ENCODE measurements around the gene PLEKHA8.

PLEKHA8 gene

DNA sequence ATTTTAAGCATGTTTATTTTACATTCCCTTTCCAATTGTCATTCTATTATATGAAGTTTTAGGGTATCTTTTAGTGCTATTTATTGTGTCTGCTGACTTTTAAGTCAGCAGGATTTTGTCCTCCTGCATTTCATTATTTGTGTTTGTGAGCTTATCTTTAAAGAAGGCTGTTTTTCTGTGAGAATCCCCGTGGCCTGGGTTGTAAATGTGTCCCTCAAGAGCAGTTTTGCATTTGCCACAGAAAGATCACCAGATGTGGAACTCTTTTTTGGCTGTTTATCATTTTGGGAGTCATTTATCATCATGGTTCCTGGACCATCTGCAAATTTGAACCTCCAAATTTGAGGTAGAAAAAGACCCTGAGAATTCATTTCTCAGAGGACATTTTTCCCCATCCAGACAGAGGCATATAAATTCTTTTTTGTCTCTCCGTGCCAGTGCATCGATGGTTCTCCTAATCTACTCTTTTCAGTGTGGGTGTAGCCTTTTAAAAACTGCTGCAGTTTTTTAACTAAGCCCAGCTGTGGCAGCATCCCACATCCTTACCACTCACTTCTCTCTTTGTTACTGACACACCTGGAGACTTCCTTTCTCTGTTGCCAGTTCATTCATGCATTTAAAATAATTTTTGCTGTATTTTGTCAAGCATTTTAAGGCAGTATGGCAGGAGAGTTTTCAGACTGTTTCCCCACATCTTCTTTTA lies 86.5 kb downstream of the PLEKHA8 start:
- no peak for DNase-seq

- no peak for DNase-seq
These were observed 87.6 kb downstream of the PLEKHA8 start for GRCh38 chr7:30115709-30116297.

DNA sequence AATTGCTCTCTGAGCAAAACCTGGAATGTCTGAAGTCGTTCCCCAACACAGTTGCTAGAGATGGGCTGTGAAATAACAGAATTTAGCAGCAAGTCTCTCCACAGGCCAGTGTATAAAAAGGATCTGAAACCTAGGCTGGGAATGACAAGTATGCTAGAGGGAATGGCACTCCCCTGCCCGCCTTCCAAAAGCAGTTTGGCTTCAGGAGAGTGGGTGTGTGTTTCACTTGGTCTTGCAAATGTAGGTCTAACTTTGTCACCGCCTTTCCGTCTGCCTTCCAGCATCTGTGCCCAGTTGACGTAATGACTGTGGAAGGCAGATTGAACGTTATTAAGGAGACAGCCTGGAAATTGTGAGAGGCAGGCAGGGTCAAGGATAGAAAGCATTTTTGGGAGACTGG lies 88.6 kb downstream of the PLEKHA8 start:
- no peak for DNase-seq

DNA sequence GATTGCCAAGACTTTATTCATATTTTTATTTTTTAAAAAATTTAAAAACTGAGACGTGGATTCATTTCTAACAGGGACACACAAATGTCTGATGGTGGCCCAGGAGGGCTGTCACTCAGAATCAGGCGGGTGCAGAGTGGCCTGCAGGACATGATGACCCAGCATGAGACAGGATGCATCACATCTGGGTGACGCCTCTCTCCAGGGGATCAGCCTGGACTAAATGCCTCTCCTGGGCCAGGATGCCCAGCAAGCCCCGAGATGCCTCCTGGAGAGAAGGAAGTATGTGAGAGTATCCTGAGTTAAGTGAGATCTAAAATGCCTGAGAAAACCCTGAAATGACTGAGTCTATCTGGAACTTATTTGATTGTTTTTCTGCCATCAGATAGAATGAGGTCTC lies 89.7 kb downstream of the PLEKHA8 start:
- DNase-seq = no peak

- no peak for DNase-seq
These were observed 91.8 kb downstream of the PLEKHA8 start for GRCh38 chr7:30119890-30120577.

GRCh38 chr7:30133736-30134610 lies 105.8 kb downstream of the PLEKHA8 start:
- DNase-seq = peak; percentile 24

GRCh38 chr7:30134611-30135300 lies 106.5 kb downstream of the PLEKHA8 start, which contains the start of gene MTURN:
Gene MTURN (plus strand): TSS chr7:30134986. CDS start chr7:30135137, 151 bp downstream.
- DNase-seq = peak; percentile 95

DNA sequence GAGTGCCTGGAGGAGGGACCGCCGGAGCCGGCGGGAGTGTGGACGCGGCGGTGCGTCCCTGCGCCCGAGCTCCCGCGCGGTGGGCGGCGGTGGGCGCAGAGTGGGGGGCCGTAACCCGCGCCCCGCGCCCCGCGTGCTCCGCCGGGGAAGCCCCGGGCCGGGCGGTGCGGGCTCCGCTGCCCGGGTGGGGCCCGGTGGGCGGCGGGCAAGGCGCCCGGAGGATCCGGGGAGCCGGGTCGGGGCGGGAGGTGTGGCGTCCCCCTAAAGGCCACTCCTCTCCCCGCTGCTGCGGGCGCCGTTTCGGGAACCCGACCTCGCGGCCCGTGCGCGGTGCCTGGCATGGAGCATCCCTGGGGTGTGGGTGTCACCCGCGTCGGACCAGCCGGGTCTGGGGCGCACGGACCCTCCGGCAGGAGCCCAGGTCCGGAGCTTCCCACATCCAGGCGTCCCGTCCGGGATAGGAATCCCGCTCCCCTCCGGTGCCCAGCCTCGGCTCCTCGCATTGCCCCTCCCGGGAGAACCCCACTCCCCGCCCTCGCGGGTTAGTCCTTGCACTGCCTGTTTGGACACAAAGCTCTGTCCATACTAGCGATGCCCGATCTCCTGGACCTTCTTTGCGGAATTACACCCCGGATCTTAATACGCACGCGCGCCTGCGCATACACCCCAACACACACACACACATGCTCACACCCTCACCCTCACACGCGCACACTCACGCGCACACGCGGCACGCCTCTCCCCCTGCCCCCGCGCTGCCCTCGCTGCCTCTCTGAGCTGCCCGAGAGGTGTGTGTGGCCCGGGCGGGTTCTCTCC lies 107.3 kb downstream of the PLEKHA8 start:
- peak; percentile 72 for DNase-seq

- DNase-seq = peak; percentile 41
These were observed 108.0 kb downstream of the PLEKHA8 start for GRCh38 chr7:30136117-30136731.

- no peak for DNase-seq
These were observed 108.7 kb downstream of the PLEKHA8 start for GRCh38 chr7:30136743-30137485.

- no peak for DNase-seq
These were observed 111.7 kb downstream of the PLEKHA8 start for GRCh38 chr7:30139836-30140384.

- no peak for DNase-seq
These were observed 112.2 kb downstream of the PLEKHA8 start for GRCh38 chr7:30140456-30140855.

DNA sequence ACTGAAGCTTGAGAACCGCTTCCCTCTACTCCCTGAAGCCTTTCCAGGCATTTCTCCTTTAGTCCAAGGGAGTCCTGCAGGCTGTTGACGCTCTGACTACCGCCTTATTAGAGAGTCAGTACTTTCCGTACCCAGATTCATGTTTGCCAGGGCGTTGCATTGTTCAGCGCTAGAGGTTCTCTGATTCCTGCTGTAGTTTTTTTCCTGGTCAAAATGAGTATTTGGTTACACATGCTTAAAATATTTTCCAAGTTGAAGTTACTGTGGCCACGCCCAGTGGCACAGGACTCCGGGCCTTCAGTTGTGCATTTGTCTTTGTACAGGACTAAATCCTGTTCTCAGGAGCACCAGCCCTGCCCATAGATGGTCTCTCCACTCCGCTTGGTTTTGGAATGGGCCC lies 114.5 kb downstream of the PLEKHA8 start:
- peak; percentile 58 for DNase-seq

GRCh38 chr7:30143748-30144251 lies 115.6 kb downstream of the PLEKHA8 start:
- DNase-seq = peak; percentile 98

DNA sequence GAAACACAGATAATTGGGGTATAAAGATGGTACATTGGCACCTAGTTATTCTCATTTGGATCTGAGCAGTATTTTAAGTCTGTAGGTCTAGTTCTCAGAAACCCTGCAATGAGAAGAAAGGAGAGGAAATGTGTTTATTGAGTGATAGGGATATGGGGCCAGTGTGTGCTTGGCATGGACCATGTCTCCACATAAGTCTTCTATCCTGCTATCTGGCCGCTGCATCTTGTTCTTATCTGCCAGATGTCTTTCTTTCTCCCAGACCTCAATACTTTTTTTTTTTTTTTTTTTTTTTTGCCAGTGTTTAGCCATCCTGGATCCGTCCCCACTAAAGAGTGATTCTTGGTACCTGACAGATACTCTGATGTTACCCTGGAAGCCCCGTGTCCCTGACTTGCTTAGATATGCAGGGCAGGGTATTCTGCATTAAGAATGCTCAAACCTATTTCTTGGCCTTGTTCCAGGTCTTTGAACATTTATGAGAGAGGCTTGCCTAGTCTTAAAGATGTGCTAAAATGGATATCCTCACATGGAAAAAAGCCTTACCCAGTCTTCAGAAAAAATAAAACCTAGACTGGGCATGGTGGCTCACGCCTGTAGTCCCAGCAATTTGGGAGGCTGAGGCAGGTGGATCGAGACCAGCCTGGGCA lies 116.6 kb downstream of the PLEKHA8 start:
- DNase-seq = no peak

DNA sequence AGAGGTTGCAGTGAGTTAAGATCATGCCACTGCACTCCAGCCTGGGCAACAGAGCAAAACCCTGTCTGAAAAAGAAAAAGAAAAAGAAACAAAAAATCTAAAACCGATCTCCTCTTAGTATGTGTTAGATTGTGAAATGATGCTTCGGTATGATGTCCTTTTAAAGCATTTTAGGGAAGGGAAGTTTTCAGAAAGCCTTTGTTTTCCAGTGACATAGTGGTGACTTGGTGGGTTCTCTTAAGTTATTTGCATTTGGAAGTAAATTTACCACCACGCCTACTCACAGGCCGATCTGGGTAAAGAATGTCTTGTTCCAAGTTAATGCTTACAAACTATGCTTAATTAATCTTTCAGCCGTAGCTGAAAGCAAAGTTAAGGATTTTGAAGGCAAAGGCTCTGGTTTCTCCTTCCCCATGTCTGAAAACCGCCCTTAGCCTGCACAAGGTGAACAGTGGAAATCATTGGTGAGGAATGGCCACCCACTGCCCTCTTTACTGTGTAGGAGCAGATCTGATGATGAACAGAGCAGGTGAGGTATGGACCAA lies 117.3 kb downstream of the PLEKHA8 start:
- DNase-seq = no peak

- peak; percentile 46 for DNase-seq
These were observed 118.0 kb downstream of the PLEKHA8 start for GRCh38 chr7:30146127-30146612.

DNA sequence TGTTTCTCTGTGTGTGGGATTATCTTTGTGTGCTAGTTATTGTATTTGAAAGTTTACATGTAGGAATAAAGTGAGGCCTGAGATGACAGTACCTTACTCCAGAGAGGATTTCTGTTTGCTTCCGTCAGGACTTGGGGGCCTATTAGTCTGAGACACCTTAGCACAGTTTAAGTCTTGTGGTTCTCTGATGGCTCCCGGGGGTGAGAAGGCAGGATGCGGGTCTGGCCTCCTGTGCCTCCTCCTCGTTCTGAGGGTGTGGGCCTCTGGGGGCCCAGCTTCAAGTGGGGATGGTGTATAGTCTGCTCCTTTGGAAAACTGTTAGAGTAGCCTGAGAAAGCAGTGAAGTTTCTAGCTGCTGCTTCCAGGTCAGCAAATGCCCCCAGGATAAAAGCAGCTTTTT lies 119.0 kb downstream of the PLEKHA8 start:
- no peak for DNase-seq

DNA sequence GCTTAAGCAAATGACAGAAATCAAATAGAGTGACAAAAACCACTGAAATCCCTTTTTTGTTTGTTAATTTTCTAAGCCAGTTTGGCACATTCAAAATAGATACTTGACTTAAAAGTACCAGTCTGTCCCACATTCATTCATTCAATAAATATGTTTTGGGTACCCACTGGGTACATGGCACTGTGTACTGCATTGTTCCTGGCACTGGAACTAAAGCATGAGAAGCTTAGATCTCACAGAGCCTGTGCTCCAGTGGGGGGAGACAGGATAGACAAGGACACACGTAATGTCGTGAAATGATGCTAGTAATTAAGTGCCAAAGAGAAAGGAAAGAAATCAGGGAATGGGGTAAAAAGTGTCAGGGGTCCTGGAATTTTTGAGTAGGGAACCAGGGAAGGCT lies 119.6 kb downstream of the PLEKHA8 start:
- no peak for DNase-seq
